Measurements from ENCODE around the gene CCDC28A.

GRCh38 chr6:138796771-138797170, 23.2 kb downstream of the CCDC28A start:
- TF ChIP-seq GATA2 (IDR thresholded peaks at IDR 0.05; ENCODE audit: low read depth, low read length), result no peak
- no peak for TF ChIP-seq GATA3 (IDR thresholded peaks at IDR 0.05; ENCODE audit: low read depth, low read length)

Data from SH-SY5Y (cell line).